Mammary epithelial cell (primary cell): ENCODE data around the gene FRMD3.

Source experiments
- CTCF ChIP-seq, 2 donors: IDR thresholded peaks in 1 of 2; conservative IDR thresholded peaks in 1 of 2; 2 replicates each; pipeline ENCODE4 v1.5.1; 2011 to 2012; ENCODE audit warnings: inconsistent platforms in 2 of 2, low read length in 2 of 2, mild to moderate bottlenecking in 2 of 2, control low read depth in 1 of 2, low read depth in 1 of 2; ENCODE audit not compliant: insufficient read depth in 1 of 2; ENCODE audit errors: extremely low read depth in 1 of 2
- EZH2 ChIP-seq: IDR thresholded peaks from 2 replicates; pipeline ENCODE4 v1.6.1; 2012; ENCODE audit warnings: low read length, inconsistent platforms, borderline replicate concordance

GRCh38 chr9:83419961-83420360, 118.2 kb downstream of the FRMD3 start:
- TF ChIP-seq EZH2 (no peak), CTCF (conservative IDR thresholded peaks at IDR 0.05 in 1 of 2, IDR thresholded peaks at IDR 0.05 in 1 of 2; ENCODE audit: extremely low read depth in 1 of 2, insufficient read depth in 1 of 2, low read depth in 1 of 2, low read length in 2 of 2) (no peak)
